WTC11 (cell line): Measurements from ENCODE around the gene PPP1R37. TPM values are rescaled to one million over a fixed set of nuclear protein-coding genes. Genes with fewer than 3 reads are reported as not detected.

Source experiments
- ATAC-seq: fragments of 200-7000 bp; cut with Tn5 transposase; 2 replicates; pipeline ENCODE4 v1.10.0; 2021; ENCODE audit warnings: mild to moderate bottlenecking, moderate library complexity
- CTCF ChIA-PET: fragments of 300-600 bp; sonication (Branson Sonifier 250); formaldehyde crosslinking; loops from one replicate; lab custom pipeline; 2021; ENCODE audit warnings: antibody characterized with exemption; lab: Charles Lee
- POLR2A ChIA-PET: fragments of 350-600 bp; sonication (Branson Sonifier 250); formaldehyde crosslinking; loops from one replicate; lab custom pipeline; 2021; ENCODE audit warnings: antibody characterized with exemption; lab: Charles Lee
- DNase-seq: peaks from one replicate; pipeline ENCODE4 v3.0.0; 2021; ENCODE audit warnings: low spot score
- H3K27ac Mint-ChIP-seq: 2 replicates; pipeline ENCODE4 v1.8.0; 2021; ENCODE audit warnings: mixed read lengths
- H3K27me3 Mint-ChIP-seq: 2 replicates; pipeline ENCODE4 v1.8.0; 2021; ENCODE audit warnings: low read depth, mild to moderate bottlenecking, moderate library complexity, mixed read lengths
- H3K36me3 Mint-ChIP-seq: 2 replicates; pipeline ENCODE4 v1.8.0; 2021; ENCODE audit warnings: mixed read lengths
- H3K4me1 Mint-ChIP-seq: 2 replicates; pipeline ENCODE4 v1.8.0; 2022; ENCODE audit warnings: mixed read lengths
- H3K4me3 Mint-ChIP-seq: 2 replicates; pipeline ENCODE4 v1.8.0; 2021; ENCODE audit warnings: mild to moderate bottlenecking, moderate library complexity, mixed read lengths
- H3K9me3 Mint-ChIP-seq: 2 replicates; pipeline ENCODE4 v1.8.0; 2021; ENCODE audit warnings: mixed read lengths
- ATF3 ChIP-seq: sonication (generic); formaldehyde crosslinking; conservative IDR thresholded peaks from 2 replicates; pipeline ENCODE4 v1.8.1; 2022; ENCODE audit warnings: mild to moderate bottlenecking, missing genetic modification reagents
- CREB1 ChIP-seq: sonication (generic); formaldehyde crosslinking; IDR thresholded peaks from 2 replicates; pipeline ENCODE4 v1.8.0; 2023; ENCODE audit warnings: mild to moderate bottlenecking, missing genetic modification reagents
- EMX1 ChIP-seq: fragments of 250-450 bp; sonication (Bioruptor Pico); IDR thresholded peaks from 2 replicates; pipeline ENCODE4 v1.8.0; 2021; ENCODE audit warnings: mild to moderate bottlenecking
- MAX ChIP-seq: sonication (generic); formaldehyde crosslinking; IDR thresholded peaks from 2 replicates; pipeline ENCODE4 v1.8.0; 2022; ENCODE audit warnings: mild to moderate bottlenecking, missing genetic modification reagents
- OVOL2 ChIP-seq: fragments of 250-450 bp; sonication (Bioruptor Pico); IDR thresholded peaks from 2 replicates; pipeline ENCODE4 v1.9.0; 2021; ENCODE audit warnings: mild to moderate bottlenecking, borderline replicate concordance
- PREB ChIP-seq: sonication (generic); formaldehyde crosslinking; IDR thresholded peaks from 2 replicates; pipeline ENCODE4 v1.8.1; 2022; ENCODE audit warnings: mild to moderate bottlenecking, missing genetic modification reagents, moderate library complexity, borderline replicate concordance
- SP1 ChIP-seq: sonication (generic); formaldehyde crosslinking; conservative IDR thresholded peaks from 2 replicates; pipeline ENCODE4 v1.8.1; 2022; ENCODE audit warnings: missing genetic modification reagents
- TEAD4 ChIP-seq: sonication (generic); formaldehyde crosslinking; IDR thresholded peaks from 2 replicates; pipeline ENCODE4 v1.8.0; 2022; ENCODE audit warnings: mild to moderate bottlenecking, missing genetic modification reagents
- USF1 ChIP-seq: sonication (generic); formaldehyde crosslinking; IDR thresholded peaks from 2 replicates; pipeline ENCODE4 v1.8.0; 2022; ENCODE audit warnings: mild to moderate bottlenecking, missing genetic modification reagents
- ZBTB21 ChIP-seq: sonication (generic); formaldehyde crosslinking; IDR thresholded peaks from 2 replicates; pipeline ENCODE4 v1.8.1; 2023; ENCODE audit warnings: mild to moderate bottlenecking, missing genetic modification reagents, borderline replicate concordance
- ZNF219 ChIP-seq: sonication (generic); formaldehyde crosslinking; IDR thresholded peaks from 2 replicates; pipeline ENCODE4 v1.8.0; 2023; ENCODE audit warnings: missing genetic modification reagents, mild to moderate bottlenecking, borderline replicate concordance
- ZNF263 ChIP-seq: sonication (generic); formaldehyde crosslinking; IDR thresholded peaks from 2 replicates; pipeline ENCODE4 v1.8.1; 2022; ENCODE audit warnings: low read depth, mild to moderate bottlenecking, moderate library complexity, missing genetic modification reagents
- ZNF396 ChIP-seq: fragments of 250-450 bp; sonication (Bioruptor Pico); IDR thresholded peaks from 2 replicates; pipeline ENCODE4 v1.8.0; 2021; ENCODE audit warnings: mild to moderate bottlenecking, moderate library complexity, borderline replicate concordance
- ZNF512 ChIP-seq: sonication (generic); formaldehyde crosslinking; IDR thresholded peaks from 2 replicates; pipeline ENCODE4 v1.8.1; 2022; ENCODE audit warnings: missing genetic modification reagents, borderline replicate concordance
- total RNA-seq: library from RNA; stranded (reverse); gene quantifications from 3 replicates; pipeline ENCODE4 v1.2.3, GENCODE V29; 2021
- TF ChIP-seq, protein P1 (sequence below): sonication (generic); formaldehyde crosslinking; IDR thresholded peaks from 2 replicates; pipeline ENCODE4 v1.8.1; 2022; ENCODE audit warnings: low read depth, mild to moderate bottlenecking, moderate library complexity, missing genetic modification reagents, borderline replicate concordance
- TF ChIP-seq, protein P2 (sequence below): sonication (generic); formaldehyde crosslinking; IDR thresholded peaks from 2 replicates; pipeline ENCODE4 v1.8.1; 2023; ENCODE audit warnings: mild to moderate bottlenecking, missing genetic modification reagents, borderline replicate concordance

PPP1R37 gene
- total RNA-seq, 1 experiment from 2014 or later, result 35.4 TPM

GRCh38 chr19:45074744-45075300, 18.2 kb upstream of the PPP1R37 start:
- H3K36me3 Mint-ChIP-seq, result peaks cover 12% of the 10 kb centered on the region; the same call in 1 of the 2 replicates
- TF ChIP-seq ZNF263 (CRISPR knock-in tag) (no peak), ZNF512 (no peak), CREB1 (CRISPR knock-in tag) (no peak), ZNF219 (CRISPR knock-in tag) (no peak), TEAD4 (CRISPR knock-in tag) (no peak), EMX1 (CRISPR knock-in tag) (no peak), OVOL2 (CRISPR knock-in tag) (no peak), USF1 (CRISPR knock-in tag) (no peak), MAX (no peak)
- TF ChIP-seq, all 79 proteins: peak for 0
- no peaks in the 10 kb centered on the region for H3K9me3 Mint-ChIP-seq
- DNase-seq (peak; percentile 25), ATAC-seq (no peak)
- peaks cover 28% of the 10 kb centered on the region for H3K4me1 Mint-ChIP-seq
- CTCF ChIA-PET, result interaction anchor here (0.7 to 2.5 kb wide), 10 partner anchors 15 to 172 kb away, joined by 3 to 24 read pairs (median 6); partner anchors contain the start of genes BLOC1S3 and TRAPPC6A
- no peaks in the 10 kb centered on the region for H3K27me3 Mint-ChIP-seq
- H3K4me3 Mint-ChIP-seq, result peak overlapping the region; percentile 80
- peak overlapping the region; percentile 54 for H3K27ac Mint-ChIP-seq
- POLR2A ChIA-PET, result interaction anchor here (0.8 to 3.0 kb wide), 6 partner anchors 15 to 321 kb away, joined by 3 to 19 read pairs (median 4); partner anchors contain the start of genes PPP1R37 and RELB

- DNase-seq (peak; percentile 81), ATAC-seq (peak; percentile 47)
- H3K9me3 Mint-ChIP-seq, result no peaks in the 10 kb centered on the region
- H3K27me3 Mint-ChIP-seq, result no peaks in the 10 kb centered on the region
- CTCF ChIA-PET, result interaction anchor here (0.9 to 2.5 kb wide), 9 partner anchors 15 to 172 kb away, joined by 3 to 24 read pairs (median 6); partner anchors contain the start of genes BLOC1S3 and TRAPPC6A
- POLR2A ChIA-PET, result interaction anchor here (0.8 to 3.0 kb wide), 6 partner anchors 14 to 322 kb away, joined by 3 to 19 read pairs (median 4); partner anchors contain the start of genes PPP1R37 and RELB
- H3K4me1 Mint-ChIP-seq, result peaks cover 34% of the 10 kb centered on the region
- peaks cover 6% of the 10 kb centered on the region; the same call in 1 of the 2 replicates for H3K36me3 Mint-ChIP-seq
- no peak overlapping the region; the same call in 1 of the 2 replicates for H3K27ac Mint-ChIP-seq
- peak overlapping the region; percentile 80 for H3K4me3 Mint-ChIP-seq
- no peak for TF ChIP-seq ZNF396 (CRISPR knock-in tag)
- TF ChIP-seq USF1 (CRISPR knock-in tag), result no peak
- TF ChIP-seq ZNF263 (CRISPR knock-in tag), result no peak
- TF ChIP-seq, protein P1, sequence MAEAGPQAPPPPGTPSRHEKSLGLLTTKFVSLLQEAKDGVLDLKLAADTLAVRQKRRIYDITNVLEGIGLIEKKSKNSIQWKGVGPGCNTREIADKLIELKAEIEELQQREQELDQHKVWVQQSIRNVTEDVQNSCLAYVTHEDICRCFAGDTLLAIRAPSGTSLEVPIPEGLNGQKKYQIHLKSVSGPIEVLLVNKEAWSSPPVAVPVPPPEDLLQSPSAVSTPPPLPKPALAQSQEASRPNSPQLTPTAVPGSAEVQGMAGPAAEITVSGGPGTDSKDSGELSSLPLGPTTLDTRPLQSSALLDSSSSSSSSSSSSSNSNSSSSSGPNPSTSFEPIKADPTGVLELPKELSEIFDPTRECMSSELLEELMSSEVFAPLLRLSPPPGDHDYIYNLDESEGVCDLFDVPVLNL, result no peak
- TF ChIP-seq ZNF219 (CRISPR knock-in tag), result no peak
- TF ChIP-seq, protein P2, sequence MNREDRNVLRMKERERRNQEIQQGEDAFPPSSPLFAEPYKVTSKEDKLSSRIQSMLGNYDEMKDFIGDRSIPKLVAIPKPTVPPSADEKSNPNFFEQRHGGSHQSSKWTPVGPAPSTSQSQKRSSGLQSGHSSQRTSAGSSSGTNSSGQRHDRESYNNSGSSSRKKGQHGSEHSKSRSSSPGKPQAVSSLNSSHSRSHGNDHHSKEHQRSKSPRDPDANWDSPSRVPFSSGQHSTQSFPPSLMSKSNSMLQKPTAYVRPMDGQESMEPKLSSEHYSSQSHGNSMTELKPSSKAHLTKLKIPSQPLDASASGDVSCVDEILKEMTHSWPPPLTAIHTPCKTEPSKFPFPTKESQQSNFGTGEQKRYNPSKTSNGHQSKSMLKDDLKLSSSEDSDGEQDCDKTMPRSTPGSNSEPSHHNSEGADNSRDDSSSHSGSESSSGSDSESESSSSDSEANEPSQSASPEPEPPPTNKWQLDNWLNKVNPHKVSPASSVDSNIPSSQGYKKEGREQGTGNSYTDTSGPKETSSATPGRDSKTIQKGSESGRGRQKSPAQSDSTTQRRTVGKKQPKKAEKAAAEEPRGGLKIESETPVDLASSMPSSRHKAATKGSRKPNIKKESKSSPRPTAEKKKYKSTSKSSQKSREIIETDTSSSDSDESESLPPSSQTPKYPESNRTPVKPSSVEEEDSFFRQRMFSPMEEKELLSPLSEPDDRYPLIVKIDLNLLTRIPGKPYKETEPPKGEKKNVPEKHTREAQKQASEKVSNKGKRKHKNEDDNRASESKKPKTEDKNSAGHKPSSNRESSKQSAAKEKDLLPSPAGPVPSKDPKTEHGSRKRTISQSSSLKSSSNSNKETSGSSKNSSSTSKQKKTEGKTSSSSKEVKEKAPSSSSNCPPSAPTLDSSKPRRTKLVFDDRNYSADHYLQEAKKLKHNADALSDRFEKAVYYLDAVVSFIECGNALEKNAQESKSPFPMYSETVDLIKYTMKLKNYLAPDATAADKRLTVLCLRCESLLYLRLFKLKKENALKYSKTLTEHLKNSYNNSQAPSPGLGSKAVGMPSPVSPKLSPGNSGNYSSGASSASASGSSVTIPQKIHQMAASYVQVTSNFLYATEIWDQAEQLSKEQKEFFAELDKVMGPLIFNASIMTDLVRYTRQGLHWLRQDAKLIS (CRISPR knock-in tag), result no peak
- TF ChIP-seq SP1, result peak; percentile 56; the same call in 1 of the 2 replicates
- no peak for TF ChIP-seq ATF3 (CRISPR knock-in tag)
- TF ChIP-seq ZBTB21 (CRISPR knock-in tag), result no peak
- no peak for TF ChIP-seq ZNF512
- no peak for TF ChIP-seq PREB
Measured at GRCh38 chr19:45075301-45076028, 17.5 kb upstream of the PPP1R37 start.
